Dendritic cell treated with granulocyte-macrophage colony-stimulating factor and Interleukin-4, amounts not matched to agents 40 ng/mL and 50 ng/mL, for 4 days (primary cell): ENCODE measurements around the gene FKBP1B.
"Not testable (repeated sequence)": the region's sequence is repeated elsewhere in the genome, so short reads cannot be mapped to it uniquely, and the experiment has no call there.

Source experiments
- H3K27ac Mint-ChIP-seq: one replicate; pipeline ENCODE4 v1.8.0; 2022; ENCODE audit warnings: mild to moderate bottlenecking, mixed read lengths
- H3K27me3 Mint-ChIP-seq: one replicate; pipeline ENCODE4 v1.8.0; 2022; ENCODE audit warnings: mild to moderate bottlenecking, mixed read lengths
- H3K36me3 Mint-ChIP-seq: one replicate; pipeline ENCODE4 v1.8.0; 2022; ENCODE audit warnings: low read depth, mixed read lengths
- H3K4me1 Mint-ChIP-seq: one replicate; pipeline ENCODE4 v1.8.0; 2022; ENCODE audit warnings: low read depth, mixed read lengths
- H3K4me3 Mint-ChIP-seq: one replicate; pipeline ENCODE4 v1.8.0; 2022; ENCODE audit warnings: mild to moderate bottlenecking, moderate library complexity, mixed read lengths
- H3K9me3 Mint-ChIP-seq: one replicate; pipeline ENCODE4 v1.8.0; 2022; ENCODE audit warnings: mixed read lengths
- intact Hi-C: fragments of 100-400 bp; cut with micrococcal nuclease; formaldehyde crosslinking; loops from one replicate; pipeline ENCODE4 v1.15.0; 2022

FKBP1B gene

DNA sequence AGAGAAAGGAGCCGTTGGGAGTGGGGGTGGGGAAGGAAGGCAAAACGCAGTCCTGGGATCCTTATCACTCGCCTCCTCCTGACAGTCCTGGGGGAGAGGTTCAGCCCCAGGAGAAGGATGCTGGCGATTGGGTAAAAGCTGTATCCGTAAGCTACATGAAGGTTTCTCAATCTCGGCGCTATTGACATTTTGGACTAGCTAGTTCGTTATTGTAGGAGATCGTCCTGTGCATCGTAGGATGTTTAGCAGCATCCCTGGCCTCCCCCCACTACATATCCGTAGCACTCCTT lies 35.6 kb downstream of the FKBP1B start:
- H3K27ac Mint-ChIP-seq, result peak overlapping the region; percentile 88
- H3K4me3 Mint-ChIP-seq, result peak overlapping the region; percentile 78
- H3K4me1 Mint-ChIP-seq, result peaks cover 36% of the 10 kb centered on the region
- no peaks in the 10 kb centered on the region for H3K27me3 Mint-ChIP-seq
- H3K36me3 Mint-ChIP-seq, result peaks cover 70% of the 10 kb centered on the region
- intact Hi-C loops, result loop anchor here (2.0 kb wide), 2 partner anchors 38 to 258 kb away; partner anchors contain the start of gene WDCP
- no peaks in the 10 kb centered on the region for H3K9me3 Mint-ChIP-seq

DNA sequence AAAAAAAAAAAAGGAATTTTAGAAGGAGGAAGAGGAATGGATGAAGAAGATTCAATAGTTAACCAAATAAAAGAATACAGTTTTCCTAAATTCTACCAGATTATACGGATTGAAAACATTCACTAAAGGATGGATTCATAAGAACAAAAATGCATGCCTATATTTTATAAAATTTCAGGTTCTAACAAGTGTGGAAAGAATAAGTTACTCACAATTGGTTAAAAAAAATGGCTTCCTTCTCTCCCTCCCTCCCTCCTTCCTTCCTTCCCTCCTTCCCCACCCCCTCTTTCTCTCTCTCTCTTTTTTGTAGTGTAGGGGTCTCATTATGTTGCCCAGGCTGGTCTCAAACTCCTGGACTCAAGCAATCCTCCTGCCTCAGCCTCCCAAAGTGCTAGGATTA lies 36.7 kb downstream of the FKBP1B start:
- Mint-ChIP-seq H3K9me3 (no peaks in the 10 kb centered on the region), H3K36me3 (peaks cover 70% of the 10 kb centered on the region), H3K27ac (no peak overlapping the region), H3K4me3 (no peak overlapping the region), H3K4me1 (peaks cover 33% of the 10 kb centered on the region), H3K27me3 (no peaks in the 10 kb centered on the region)
- intact Hi-C loops, result no loop called here

DNA sequence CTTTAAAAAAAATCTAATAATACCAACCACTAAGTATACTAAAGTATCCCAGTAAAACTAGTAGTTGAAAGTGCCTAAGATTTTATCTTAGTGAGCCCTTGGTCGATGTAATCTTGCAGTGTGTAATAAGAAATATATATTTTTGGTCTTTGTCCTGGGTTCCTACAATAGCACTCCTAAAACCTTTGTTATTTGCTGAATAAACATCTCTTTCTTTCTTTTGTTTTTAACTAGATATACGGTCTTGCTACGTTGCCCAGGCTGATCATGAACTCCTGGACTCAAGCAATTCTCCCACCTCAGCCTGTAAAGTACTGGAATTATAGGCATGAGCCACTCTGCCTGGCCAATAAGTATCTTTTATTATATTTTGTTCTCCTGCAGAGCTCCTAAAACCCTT lies 37.5 kb downstream of the FKBP1B start:
- Mint-ChIP-seq H3K27me3 (no peaks in the 10 kb centered on the region), H3K9me3 (no peaks in the 10 kb centered on the region), H3K4me3 (no peak overlapping the region), H3K27ac (no peak overlapping the region), H3K4me1 (peaks cover 25% of the 10 kb centered on the region), H3K36me3 (peaks cover 65% of the 10 kb centered on the region)
- intact Hi-C loops, result no loop called here

DNA sequence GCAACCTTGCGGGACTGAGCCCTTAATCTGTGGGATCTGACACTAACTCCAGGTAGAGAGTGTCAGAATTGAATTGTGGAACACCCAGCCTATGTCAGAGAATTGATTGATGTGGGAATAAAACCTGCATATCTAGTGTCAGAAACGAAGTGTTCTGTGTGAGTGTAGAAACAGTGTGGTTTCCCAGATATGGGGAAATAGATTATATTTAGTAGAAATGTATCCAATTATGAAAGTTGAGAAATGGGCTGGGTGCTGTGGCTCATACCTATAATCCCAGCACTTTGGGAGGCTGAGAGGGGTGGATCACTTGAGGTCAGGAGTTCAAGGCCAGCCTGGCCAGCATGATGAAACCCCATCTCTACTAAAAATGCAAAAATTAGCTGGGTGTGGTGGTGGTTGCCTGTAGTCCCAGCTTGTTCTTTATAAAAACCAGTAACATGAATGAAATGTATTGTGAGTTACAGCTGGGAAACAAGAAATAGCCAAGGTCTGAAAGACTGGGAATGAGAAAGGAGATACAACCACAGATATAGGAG lies 39.3 kb downstream of the FKBP1B start:
- peaks cover 70% of the 10 kb centered on the region for H3K36me3 Mint-ChIP-seq
- intact Hi-C loops, result no loop called here
- no peaks in the 10 kb centered on the region for H3K27me3 Mint-ChIP-seq
- H3K4me3 Mint-ChIP-seq, result no peak overlapping the region
- peaks cover 11% of the 10 kb centered on the region for H3K4me1 Mint-ChIP-seq
- no peak overlapping the region for H3K27ac Mint-ChIP-seq
- no peaks in the 10 kb centered on the region for H3K9me3 Mint-ChIP-seq

DNA sequence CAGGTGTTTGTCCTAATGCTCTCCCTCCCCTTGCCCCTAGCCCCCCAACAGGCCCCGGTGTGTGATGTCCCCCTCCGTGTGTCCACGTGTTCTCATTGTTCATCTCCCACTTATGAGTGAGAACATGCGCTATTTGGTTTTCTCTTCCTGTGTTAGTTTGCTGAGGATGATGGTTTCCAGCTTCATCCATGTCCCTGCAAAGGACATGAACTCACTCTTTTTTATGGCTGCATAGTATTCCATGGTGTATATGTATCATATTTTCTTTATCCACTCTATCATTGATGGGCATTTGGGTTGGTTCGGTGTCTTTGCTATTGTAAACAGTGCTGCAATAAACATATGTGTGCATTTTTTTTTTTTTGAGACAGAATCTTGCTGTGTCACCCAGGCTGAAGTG lies 43.7 kb downstream of the FKBP1B start:
- H3K4me3 Mint-ChIP-seq, intact Hi-C loops, H3K4me1 Mint-ChIP-seq, H3K27ac Mint-ChIP-seq, H3K27me3 Mint-ChIP-seq: not testable (repeated sequence)
- Mint-ChIP-seq H3K36me3 (peaks cover 79% of the 10 kb centered on the region), H3K9me3 (peaks cover 24% of the 10 kb centered on the region)

DNA sequence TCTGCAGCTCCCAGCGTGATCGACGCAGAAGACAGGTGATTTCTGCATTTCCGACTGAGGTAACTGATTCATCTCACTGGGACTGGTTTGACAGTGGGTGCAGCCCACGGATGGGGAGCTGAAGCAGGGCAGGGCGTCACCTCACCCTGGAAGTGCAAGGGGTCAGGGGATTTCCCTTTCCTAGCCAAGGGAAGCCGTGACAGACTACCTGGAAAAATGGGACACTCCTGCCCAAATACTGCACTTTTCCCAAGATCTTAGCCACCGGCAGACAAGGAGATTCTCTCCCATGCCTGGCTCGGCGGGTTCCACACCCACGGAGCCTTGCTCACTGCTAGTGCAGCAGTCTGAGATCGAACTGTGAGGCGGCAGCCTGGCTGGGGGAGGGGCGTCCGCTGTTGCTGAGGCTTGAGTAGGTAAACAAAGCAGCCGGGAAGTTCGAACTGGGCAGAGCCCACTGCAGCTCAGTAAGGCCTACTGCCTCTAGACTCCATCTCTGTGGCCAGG lies 45.7 kb downstream of the FKBP1B start:
- Mint-ChIP-seq H3K9me3 (peaks cover 42% of the 10 kb centered on the region), H3K36me3 (peaks cover 59% of the 10 kb centered on the region)
- intact Hi-C loops, H3K27ac Mint-ChIP-seq, H3K4me3 Mint-ChIP-seq, H3K27me3 Mint-ChIP-seq, H3K4me1 Mint-ChIP-seq: not testable (repeated sequence)

DNA sequence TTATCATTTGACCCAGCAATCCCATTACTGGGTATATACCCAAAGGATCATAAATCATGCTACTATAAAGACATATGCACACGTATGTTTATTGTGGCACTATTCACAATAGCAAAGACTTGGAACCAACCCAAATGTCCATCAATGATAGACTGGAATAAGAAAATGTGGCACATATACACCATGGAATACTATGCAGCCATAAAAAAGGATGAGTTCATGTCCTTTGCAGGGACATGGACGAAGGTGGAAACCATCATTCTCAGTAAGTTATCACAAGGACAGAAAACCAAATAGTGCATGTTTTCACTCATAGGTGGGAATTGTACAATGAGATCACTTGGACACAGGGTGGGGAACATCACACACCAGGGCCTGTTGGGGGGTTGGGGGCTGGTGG lies 51.2 kb downstream of the FKBP1B start:
- intact Hi-C loops, H3K4me1 Mint-ChIP-seq, H3K27ac Mint-ChIP-seq, H3K27me3 Mint-ChIP-seq, H3K4me3 Mint-ChIP-seq: not testable (repeated sequence)
- Mint-ChIP-seq H3K9me3 (peaks cover 50% of the 10 kb centered on the region), H3K36me3 (peaks cover 43% of the 10 kb centered on the region)

DNA sequence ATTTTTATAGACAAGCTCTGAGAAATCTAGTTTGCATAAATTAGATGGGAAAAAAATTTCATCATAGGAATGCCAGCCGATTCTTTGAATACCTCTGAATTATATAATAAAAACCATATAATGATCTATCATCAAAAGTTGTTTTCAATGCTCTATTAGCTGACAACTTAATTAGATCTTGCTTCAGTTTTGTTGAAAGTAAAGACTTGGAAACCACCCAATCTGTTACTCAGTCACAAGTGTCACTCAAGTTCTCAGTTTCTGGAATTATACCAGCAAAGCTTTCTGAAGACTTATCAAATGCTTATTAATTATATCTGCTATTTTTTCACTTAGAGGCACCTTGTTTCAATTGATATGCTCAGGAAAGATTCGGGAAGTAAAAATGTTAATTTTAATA lies 52.5 kb downstream of the FKBP1B start:
- H3K27ac Mint-ChIP-seq, result no peak overlapping the region
- H3K27me3 Mint-ChIP-seq, result no peaks in the 10 kb centered on the region
- H3K9me3 Mint-ChIP-seq, result peaks cover 47% of the 10 kb centered on the region
- peaks cover 34% of the 10 kb centered on the region for H3K36me3 Mint-ChIP-seq
- H3K4me3 Mint-ChIP-seq, result no peak overlapping the region
- H3K4me1 Mint-ChIP-seq, result no peaks in the 10 kb centered on the region
- intact Hi-C loops, result no loop called here

DNA sequence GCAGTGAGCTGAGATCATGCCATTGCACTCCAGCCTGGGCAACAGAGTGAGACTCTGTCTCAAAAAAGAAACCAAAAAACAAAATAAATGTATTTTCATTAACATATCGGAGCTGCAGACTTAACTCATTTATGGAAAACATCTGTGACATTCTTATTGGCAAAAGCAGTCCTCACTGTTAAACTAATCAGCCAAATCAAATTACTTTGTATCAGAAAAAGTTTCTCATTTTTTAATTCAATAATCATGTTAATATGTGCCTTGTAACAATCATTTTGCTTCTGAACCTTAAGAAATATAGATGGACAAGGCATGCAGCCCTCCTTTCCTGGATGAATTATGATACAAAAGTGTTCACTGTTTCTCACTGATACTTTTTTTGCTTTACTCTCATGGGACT lies 53.1 kb downstream of the FKBP1B start:
- peaks cover 34% of the 10 kb centered on the region for H3K36me3 Mint-ChIP-seq
- intact Hi-C loops, result no loop called here
- no peaks in the 10 kb centered on the region for H3K27me3 Mint-ChIP-seq
- no peaks in the 10 kb centered on the region for H3K4me1 Mint-ChIP-seq
- H3K4me3 Mint-ChIP-seq, result no peak overlapping the region
- no peak overlapping the region for H3K27ac Mint-ChIP-seq
- peaks cover 47% of the 10 kb centered on the region for H3K9me3 Mint-ChIP-seq

DNA sequence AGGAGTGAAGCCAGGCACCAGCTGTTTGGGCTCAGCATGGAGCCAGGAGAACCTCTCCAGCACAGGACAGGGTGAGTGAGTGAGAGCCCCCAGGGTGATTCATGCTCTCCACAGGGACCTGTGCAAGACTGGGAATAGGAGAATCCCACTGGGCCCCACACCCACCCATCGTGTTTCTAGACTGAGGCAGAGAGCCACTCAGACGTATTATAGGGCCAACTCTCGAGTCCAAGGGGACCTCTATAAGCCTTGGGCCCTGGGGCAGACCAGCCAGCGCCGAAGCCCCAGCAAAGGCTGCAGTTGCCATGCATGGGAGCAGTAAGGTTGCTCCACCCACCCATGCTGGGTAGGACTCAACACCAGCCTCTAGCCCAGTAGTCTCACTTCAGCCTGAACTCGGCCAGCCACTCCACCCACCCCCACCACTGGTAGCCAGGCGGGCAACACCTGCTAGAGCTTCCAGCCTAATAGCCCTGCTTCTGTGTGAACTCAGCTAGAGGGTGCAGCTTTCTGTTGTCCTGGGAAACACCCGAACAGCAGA lies 54.6 kb downstream of the FKBP1B start:
- Mint-ChIP-seq H3K4me1 (no peaks in the 10 kb centered on the region), H3K4me3 (no peak overlapping the region), H3K27me3 (no peaks in the 10 kb centered on the region), H3K9me3 (peaks cover 45% of the 10 kb centered on the region), H3K27ac (no peak overlapping the region), H3K36me3 (peaks cover 34% of the 10 kb centered on the region)
- intact Hi-C loops, result no loop called here

DNA sequence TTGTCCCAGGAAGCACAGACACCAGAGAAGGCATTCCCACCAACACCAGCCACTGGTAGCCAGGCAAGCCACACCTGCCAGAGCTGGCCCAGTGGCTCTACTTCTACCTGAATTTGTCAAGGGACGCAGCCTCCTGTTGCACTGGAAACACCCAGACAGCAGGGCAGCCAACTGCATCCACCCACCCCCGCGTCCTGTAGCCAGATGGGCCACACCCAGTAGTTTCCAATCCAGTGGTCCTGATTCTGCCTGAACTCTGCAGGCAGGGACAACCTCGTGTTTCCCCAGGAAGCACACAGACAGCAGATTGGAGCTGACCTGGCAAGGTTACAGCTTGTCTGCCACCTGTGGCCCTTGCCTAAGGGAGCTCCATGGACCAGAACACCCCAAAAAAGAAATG lies 55.4 kb downstream of the FKBP1B start:
- intact Hi-C loops, result no loop called here
- Mint-ChIP-seq H3K27ac (no peak overlapping the region), H3K36me3 (peaks cover 34% of the 10 kb centered on the region), H3K4me1 (no peaks in the 10 kb centered on the region), H3K27me3 (no peaks in the 10 kb centered on the region), H3K4me3 (no peak overlapping the region), H3K9me3 (peaks cover 41% of the 10 kb centered on the region)

DNA sequence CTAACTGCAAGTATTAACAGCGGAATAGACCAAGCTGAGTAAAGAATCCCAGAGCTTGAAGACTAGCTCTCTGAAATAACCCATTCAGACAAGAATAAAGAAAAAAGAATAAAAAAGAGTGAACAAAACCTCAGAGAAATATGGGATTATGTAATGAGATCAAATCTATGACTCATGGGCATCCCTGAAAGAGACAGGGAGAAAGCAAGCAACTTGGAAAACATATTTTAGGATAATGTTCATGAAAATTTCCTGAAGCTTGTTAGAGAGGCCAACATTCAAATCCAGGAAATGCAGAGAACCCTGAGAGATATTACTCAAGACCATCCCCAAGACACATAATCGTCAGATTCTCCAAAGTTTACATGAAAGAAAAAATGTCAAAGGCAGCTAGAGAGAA lies 56.3 kb downstream of the FKBP1B start:
- no peak overlapping the region for H3K4me3 Mint-ChIP-seq
- intact Hi-C loops, result no loop called here
- H3K27ac Mint-ChIP-seq, result no peak overlapping the region
- H3K4me1 Mint-ChIP-seq, result no peaks in the 10 kb centered on the region
- no peaks in the 10 kb centered on the region for H3K27me3 Mint-ChIP-seq
- H3K36me3 Mint-ChIP-seq, result peaks cover 31% of the 10 kb centered on the region
- H3K9me3 Mint-ChIP-seq, result peaks cover 39% of the 10 kb centered on the region

DNA sequence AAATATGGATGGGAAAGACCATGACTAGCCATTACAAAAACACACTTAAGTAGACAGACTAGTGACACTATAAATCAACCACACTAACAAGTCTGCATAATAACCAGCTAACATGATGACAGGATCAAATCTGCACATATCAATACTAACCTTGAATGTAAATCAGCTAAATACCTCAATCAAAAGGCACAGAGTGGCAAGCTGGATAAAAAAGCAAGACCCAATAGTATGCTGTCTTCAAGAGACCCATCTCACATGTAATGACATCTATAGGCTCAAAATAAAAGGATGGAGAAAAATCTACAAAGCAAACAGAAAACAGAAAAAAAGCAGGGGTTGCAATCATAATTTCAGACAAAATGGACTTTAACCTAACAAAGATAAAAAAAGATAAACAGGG lies 57.2 kb downstream of the FKBP1B start:
- intact Hi-C loops, result no loop called here
- Mint-ChIP-seq H3K4me3 (no peak overlapping the region), H3K36me3 (peaks cover 29% of the 10 kb centered on the region), H3K27ac (no peak overlapping the region), H3K4me1 (no peaks in the 10 kb centered on the region), H3K27me3 (no peaks in the 10 kb centered on the region), H3K9me3 (peaks cover 39% of the 10 kb centered on the region)

DNA sequence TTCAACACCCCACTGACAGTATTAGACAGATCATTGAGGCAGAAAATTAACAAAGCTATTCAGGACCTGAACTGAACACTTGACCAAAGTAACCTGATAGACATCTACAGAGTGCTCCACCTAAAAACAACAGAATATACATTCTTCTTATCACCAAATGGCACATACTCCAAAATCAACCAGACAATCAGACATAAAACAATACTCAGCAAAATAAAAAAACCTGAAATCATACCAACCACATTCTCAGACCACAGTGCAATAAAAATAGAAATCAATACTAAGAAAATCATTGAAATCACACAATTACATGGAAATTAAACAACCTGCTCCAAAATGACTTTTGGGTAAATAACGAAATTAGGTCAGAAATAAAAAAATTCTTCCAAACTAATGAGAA lies 57.8 kb downstream of the FKBP1B start:
- Mint-ChIP-seq H3K4me1 (no peaks in the 10 kb centered on the region), H3K27ac (no peak overlapping the region), H3K9me3 (peaks cover 39% of the 10 kb centered on the region), H3K4me3 (no peak overlapping the region), H3K27me3 (no peaks in the 10 kb centered on the region), H3K36me3 (peaks cover 29% of the 10 kb centered on the region)
- intact Hi-C loops, result no loop called here

DNA sequence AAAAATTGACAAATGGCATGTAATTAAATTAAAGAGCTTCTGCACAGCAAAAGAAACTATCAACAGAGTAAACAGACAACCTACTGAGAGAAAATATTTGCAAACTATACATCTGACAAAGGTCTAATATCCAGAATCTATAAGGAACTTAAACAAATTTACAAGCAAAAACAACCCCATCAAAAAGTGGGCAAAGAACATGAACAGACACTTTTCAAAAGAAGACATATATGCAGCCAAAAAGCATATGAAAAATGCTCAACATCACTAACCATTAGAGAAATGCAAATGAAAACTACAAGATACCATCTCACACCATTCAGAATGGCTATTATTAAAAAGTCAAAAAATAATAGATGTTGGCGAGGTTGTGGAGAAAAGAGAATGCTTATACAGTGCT lies 59.9 kb downstream of the FKBP1B start:
- Mint-ChIP-seq H3K36me3 (peaks cover 30% of the 10 kb centered on the region), H3K9me3 (peaks cover 39% of the 10 kb centered on the region)
- H3K4me3 Mint-ChIP-seq, H3K27me3 Mint-ChIP-seq, intact Hi-C loops, H3K27ac Mint-ChIP-seq, H3K4me1 Mint-ChIP-seq: not testable (repeated sequence)
